ENCODE measurements around the gene HAUS8.

Gene HAUS8

DNA sequence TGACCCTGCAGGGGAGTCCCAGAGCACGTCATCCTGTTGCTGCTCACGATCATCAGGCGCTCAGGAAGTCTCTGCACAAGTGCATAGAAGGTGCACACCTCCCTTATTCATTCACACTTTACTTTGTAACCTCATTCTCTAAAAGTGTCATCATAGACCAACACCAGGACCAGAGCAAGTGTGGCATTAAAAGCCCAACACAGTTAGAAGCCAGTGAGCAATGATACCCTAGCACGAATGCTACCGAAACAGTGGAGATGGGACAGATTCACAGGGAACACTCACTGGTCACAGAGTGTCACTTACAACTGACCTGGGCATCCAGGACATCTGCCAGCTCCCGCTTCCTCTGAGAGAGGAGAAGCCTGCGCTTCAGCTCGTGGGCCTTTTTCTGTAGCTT lies 17.0 kb downstream of the HAUS8 start:
- Histone ChIP-seq H3K4me3 (ENCODE audit: low read length) (no peak overlapping the region), H3K36me3 (ENCODE audit: control insufficient read depth, insufficient read depth, low read length) (peaks cover 28% of the 10 kb centered on the region), H3K9me3 (ENCODE audit: control insufficient read depth, insufficient read depth, low read length) (peaks cover 6% of the 10 kb centered on the region), H3K27ac (ENCODE audit: low read length) (no peak overlapping the region), H3K27me3 (ENCODE audit: control insufficient read depth, insufficient read depth, low read length) (no peaks in the 10 kb centered on the region), H3K4me1 (ENCODE audit: control insufficient read depth, insufficient read depth, low read length) (no peaks in the 10 kb centered on the region)
- no peak for DNase-seq (ENCODE audit: low read depth, low spot score)
- no CpG with 5 or more reads among the region's 8 CpGs for WGBS (ENCODE audit: insufficient coverage, insufficient read length)

DNA sequence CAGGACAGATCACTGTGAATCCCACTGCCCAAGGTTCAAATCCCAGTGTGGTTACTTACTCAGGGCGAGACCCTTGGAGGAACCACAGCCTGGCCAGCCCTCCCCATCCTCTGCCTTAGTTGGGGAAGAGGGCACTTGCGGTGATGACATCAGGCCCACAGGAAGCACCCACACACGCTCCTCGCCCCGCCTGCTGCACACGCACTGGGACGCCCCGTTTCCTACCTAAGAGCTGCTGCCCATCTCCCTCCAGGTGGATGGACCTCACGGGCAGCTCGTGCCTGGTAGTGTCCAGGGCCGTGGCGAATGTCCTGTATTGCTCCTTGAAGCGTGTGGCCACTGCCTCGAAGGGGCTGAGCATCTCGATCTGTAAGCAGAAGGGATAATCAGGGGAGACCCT lies 19.6 kb downstream of the HAUS8 start:
- Histone ChIP-seq H3K4me3 (ENCODE audit: low read length) (no peak overlapping the region), H3K27ac (ENCODE audit: low read length) (no peak overlapping the region), H3K4me1 (ENCODE audit: control insufficient read depth, insufficient read depth, low read length) (no peaks in the 10 kb centered on the region), H3K9me3 (ENCODE audit: control insufficient read depth, insufficient read depth, low read length) (peaks cover 6% of the 10 kb centered on the region), H3K27me3 (ENCODE audit: control insufficient read depth, insufficient read depth, low read length) (no peaks in the 10 kb centered on the region), H3K36me3 (ENCODE audit: control insufficient read depth, insufficient read depth, low read length) (peaks cover 33% of the 10 kb centered on the region)
- no CpG with 5 or more reads among the region's 15 CpGs for WGBS (ENCODE audit: insufficient coverage, insufficient read length)
- no peak for DNase-seq (ENCODE audit: low read depth, low spot score)

DNA sequence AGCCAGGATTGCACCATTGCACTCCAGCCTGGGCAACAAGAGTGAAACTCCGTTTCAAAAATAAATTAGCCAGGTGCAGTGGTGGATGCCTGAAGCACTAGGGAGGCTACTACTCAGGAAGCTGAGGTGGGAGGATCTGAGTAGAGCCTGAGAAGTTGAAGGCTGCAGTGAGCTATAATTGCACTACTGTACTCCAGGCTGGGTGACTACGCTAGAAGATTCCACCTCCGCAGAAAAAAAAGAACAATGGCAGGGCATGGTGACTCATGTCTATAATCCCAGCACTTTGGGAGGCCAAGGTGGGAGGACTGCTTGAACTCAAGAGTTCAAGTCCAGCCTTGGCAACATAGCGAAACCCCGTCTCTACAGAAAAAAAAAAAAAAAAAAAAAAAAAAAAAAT lies 20.5 kb downstream of the HAUS8 start:
- no peak for DNase-seq (ENCODE audit: low read depth, low spot score)
- Histone ChIP-seq H3K9me3 (ENCODE audit: control insufficient read depth, insufficient read depth, low read length) (peaks cover 5% of the 10 kb centered on the region), H3K4me3 (ENCODE audit: low read length) (no peak overlapping the region), H3K27ac (ENCODE audit: low read length) (no peak overlapping the region), H3K4me1 (ENCODE audit: control insufficient read depth, insufficient read depth, low read length) (no peaks in the 10 kb centered on the region), H3K27me3 (ENCODE audit: control insufficient read depth, insufficient read depth, low read length) (no peaks in the 10 kb centered on the region), H3K36me3 (ENCODE audit: control insufficient read depth, insufficient read depth, low read length) (peaks cover 31% of the 10 kb centered on the region)
- no CpG with 5 or more reads among the region's 5 CpGs for WGBS (ENCODE audit: insufficient coverage, insufficient read length)

DNA sequence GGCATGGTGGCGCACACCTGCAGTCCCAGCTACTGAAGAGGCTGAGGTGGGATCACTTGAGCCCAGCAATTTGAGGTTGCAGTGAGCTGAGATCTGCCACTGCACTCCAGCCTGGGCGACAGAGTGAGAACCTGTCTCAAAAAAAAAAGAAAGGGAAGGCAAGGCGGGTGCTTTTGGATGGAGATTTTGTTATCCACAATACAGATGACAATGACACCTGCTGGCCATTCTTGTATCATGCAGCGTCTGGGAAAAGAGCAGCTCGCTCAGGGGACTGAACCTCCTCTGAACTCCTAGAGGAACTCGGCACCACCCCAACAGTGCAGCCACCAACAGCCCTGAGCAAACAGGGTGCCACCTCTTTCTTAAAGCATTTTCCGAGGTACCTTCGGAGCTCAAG lies 22.8 kb downstream of the HAUS8 start:
- H3K4me3 ChIP-seq (ENCODE audit: low read length), result no peak overlapping the region
- H3K4me1 ChIP-seq (ENCODE audit: control insufficient read depth, insufficient read depth, low read length), result no peaks in the 10 kb centered on the region
- H3K27me3 ChIP-seq (ENCODE audit: control insufficient read depth, insufficient read depth, low read length), result no peaks in the 10 kb centered on the region
- no peaks in the 10 kb centered on the region for H3K9me3 ChIP-seq (ENCODE audit: control insufficient read depth, insufficient read depth, low read length)
- H3K27ac ChIP-seq (ENCODE audit: low read length), result no peak overlapping the region
- no CpG with 5 or more reads among the region's 8 CpGs for WGBS (ENCODE audit: insufficient coverage, insufficient read length)
- no peak for DNase-seq (ENCODE audit: low read depth, low spot score)
- peaks cover 11% of the 10 kb centered on the region; the same call in 1 of the 2 replicates for H3K36me3 ChIP-seq (ENCODE audit: control insufficient read depth, insufficient read depth, low read length)

DNA sequence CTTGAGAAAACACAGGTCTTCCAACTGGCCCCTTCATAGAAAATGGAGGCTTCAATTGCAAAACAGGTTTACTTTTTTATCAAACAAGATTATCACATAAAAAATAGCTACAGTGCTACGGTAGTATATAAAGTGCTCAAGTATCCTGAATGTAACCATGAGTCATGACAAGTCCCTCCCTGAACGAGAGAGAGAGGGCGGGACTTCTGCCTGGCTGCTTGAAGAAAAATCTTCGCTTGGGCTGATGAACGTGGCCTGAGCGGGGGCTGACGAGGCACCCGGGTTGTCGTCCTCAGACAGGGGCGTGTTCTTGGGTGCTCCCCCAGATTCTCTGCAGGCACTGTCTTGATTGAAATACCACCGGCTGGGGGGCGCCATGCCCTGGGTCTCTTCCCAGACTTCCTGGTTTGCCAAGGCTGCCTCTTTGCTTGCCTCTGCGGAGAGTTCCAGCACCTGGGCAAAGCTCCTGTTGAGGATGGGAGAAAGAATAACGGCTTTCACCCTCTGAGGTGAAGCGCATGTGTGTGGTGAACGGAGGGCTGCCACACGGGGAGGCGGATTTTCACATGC lies 25.5 kb downstream of the HAUS8 start:
- H3K4me1 ChIP-seq (ENCODE audit: control insufficient read depth, insufficient read depth, low read length), result no peaks in the 10 kb centered on the region
- H3K36me3 ChIP-seq (ENCODE audit: control insufficient read depth, insufficient read depth, low read length), result 0 out of 2 replicates have a peak, but pooled peaks cover 5% of the 10 kb centered on the region
- no peaks in the 10 kb centered on the region for H3K27me3 ChIP-seq (ENCODE audit: control insufficient read depth, insufficient read depth, low read length)
- H3K27ac ChIP-seq (ENCODE audit: low read length), result no peak overlapping the region
- no CpG with 5 or more reads among the region's 18 CpGs for WGBS (ENCODE audit: insufficient coverage, insufficient read length)
- no peaks in the 10 kb centered on the region for H3K9me3 ChIP-seq (ENCODE audit: control insufficient read depth, insufficient read depth, low read length)
- no peak overlapping the region for H3K4me3 ChIP-seq (ENCODE audit: low read length)
- DNase-seq (ENCODE audit: low read depth, low spot score), result no peak

DNA sequence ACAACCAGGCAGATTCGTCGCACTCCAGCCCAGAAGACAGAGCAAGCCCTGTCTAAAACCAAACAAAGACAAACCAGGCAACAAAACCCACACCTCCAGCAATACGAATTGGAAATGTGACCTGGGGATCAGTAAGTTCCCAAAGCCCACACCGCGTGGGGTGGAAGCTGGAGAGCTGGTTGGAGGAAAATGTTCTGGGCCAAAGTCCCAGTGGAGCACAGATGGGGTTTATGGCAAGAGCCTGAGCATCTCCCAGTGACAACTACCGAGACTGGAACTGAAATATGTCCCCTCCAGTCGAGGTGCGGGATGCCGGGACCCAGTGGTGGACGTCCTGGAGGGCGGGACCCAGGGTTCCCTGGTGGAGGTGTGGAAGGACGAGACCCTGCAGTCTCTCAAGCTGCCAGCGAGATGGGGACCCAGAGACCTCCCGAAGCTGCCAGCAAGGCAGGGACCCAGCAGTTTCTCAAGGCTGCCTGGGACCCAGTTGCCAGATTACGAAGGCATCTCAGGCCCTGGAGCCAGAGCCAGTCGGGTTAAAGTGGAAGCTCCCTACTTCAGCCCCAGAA lies 26.3 kb downstream of the HAUS8 start:
- no CpG with 5 or more reads among the region's 16 CpGs for WGBS (ENCODE audit: insufficient coverage, insufficient read length)
- no peaks in the 10 kb centered on the region for H3K27me3 ChIP-seq (ENCODE audit: control insufficient read depth, insufficient read depth, low read length)
- no peak overlapping the region for H3K4me3 ChIP-seq (ENCODE audit: low read length)
- 0 out of 2 replicates have a peak, but pooled peaks cover 5% of the 10 kb centered on the region for H3K36me3 ChIP-seq (ENCODE audit: control insufficient read depth, insufficient read depth, low read length)
- no peaks in the 10 kb centered on the region for H3K4me1 ChIP-seq (ENCODE audit: control insufficient read depth, insufficient read depth, low read length)
- H3K27ac ChIP-seq (ENCODE audit: low read length), result no peak overlapping the region
- no peak for DNase-seq (ENCODE audit: low read depth, low spot score)
- H3K9me3 ChIP-seq (ENCODE audit: control insufficient read depth, insufficient read depth, low read length), result no peaks in the 10 kb centered on the region

DNA sequence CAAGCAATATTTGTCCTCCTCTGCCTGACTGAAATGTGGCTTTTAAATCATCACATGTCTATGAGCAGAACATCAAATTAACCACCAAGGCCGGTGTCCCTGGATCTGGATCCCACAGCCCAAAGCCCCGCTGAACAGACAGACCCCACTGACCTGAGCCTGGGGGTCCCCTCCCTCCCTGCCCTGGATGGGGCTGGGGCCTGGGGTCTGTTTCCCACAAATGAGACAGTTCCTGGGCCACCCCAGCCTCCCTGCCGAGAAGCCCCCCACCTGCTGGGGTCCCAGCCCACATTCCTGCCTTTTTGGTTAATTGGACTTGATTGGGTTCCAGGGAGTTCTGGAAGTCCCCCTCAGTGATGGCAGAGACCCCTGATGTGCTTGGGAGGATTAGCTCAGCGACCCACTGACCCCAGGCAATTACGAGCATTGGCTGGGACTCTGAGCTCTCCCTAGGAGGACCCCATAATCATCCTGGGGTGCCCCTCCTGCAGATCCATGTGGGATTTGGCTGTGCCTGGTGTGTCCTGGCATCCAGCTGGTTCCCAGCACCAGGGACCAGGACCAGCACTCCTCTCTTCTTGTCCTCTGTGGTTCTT lies 29.2 kb downstream of the HAUS8 start:
- no peak for DNase-seq (ENCODE audit: low read depth, low spot score)
- Histone ChIP-seq H3K4me1 (ENCODE audit: control insufficient read depth, insufficient read depth, low read length) (no peaks in the 10 kb centered on the region), H3K9me3 (ENCODE audit: control insufficient read depth, insufficient read depth, low read length) (no peaks in the 10 kb centered on the region), H3K27ac (ENCODE audit: low read length) (no peak overlapping the region), H3K4me3 (ENCODE audit: low read length) (no peak overlapping the region), H3K27me3 (ENCODE audit: control insufficient read depth, insufficient read depth, low read length) (no peaks in the 10 kb centered on the region), H3K36me3 (ENCODE audit: control insufficient read depth, insufficient read depth, low read length) (no peaks in the 10 kb centered on the region)
- no CpG with 5 or more reads among the region's 5 CpGs for WGBS (ENCODE audit: insufficient coverage, insufficient read length)

DNA sequence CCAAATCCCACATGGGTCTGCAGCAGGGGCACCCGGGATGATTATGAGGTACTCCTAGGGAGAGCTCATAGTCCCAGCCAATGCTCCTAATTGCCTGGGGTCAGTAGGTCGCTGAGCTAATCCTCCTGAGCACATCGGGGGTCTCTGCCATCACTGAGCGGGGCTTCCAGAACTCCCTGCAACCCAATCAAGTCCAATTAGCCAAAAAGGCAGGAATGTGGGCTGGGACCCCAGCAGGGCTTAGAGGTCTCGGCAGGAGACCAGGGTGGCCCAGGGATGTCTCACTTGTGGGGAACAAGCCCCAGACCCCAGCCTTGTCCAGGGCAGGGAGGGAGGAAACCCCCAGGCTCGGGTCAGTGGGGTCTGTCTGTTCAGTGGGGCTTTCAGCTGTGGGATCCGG lies 31.5 kb downstream of the HAUS8 start:
- no CpG with 5 or more reads among the region's 7 CpGs for WGBS (ENCODE audit: insufficient coverage, insufficient read length)
- H3K27ac ChIP-seq (ENCODE audit: low read length), result no peak overlapping the region

DNA sequence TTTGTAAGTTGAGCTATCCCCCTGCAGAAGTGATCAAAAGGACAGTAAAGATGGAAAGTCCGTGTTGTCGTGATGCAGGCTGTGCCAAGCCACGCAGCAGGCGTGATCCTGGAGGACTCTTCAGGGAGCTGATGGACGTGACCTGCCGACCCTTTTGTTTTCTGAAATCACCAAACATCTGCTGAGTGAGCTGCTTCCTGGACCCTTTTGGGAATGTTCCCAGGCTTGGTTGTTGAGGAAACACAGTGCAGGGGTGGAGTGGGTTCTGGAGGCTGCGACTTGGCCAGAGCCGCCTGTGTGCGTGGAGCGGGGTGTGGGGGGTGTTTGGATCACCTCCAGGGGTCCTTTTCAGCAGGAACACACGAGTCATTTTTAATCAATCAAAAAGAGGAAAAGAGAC lies 33.3 kb downstream of the HAUS8 start:
- Histone ChIP-seq H3K9me3 (ENCODE audit: control insufficient read depth, insufficient read depth, low read length) (no peaks in the 10 kb centered on the region), H3K4me1 (ENCODE audit: control insufficient read depth, insufficient read depth, low read length) (no peaks in the 10 kb centered on the region), H3K36me3 (ENCODE audit: control insufficient read depth, insufficient read depth, low read length) (no peaks in the 10 kb centered on the region), H3K27me3 (ENCODE audit: control insufficient read depth, insufficient read depth, low read length) (no peaks in the 10 kb centered on the region), H3K4me3 (ENCODE audit: low read length) (no peak overlapping the region), H3K27ac (ENCODE audit: low read length) (no peak overlapping the region)
- no CpG with 5 or more reads among the region's 11 CpGs for WGBS (ENCODE audit: insufficient coverage, insufficient read length)
- DNase-seq (ENCODE audit: low read depth, low spot score), result no peak

More for the DNA sequence above, 31.5 kb downstream of the HAUS8 start:
- Histone ChIP-seq H3K4me1 (ENCODE audit: control insufficient read depth, insufficient read depth, low read length) (no peaks in the 10 kb centered on the region), H3K4me3 (ENCODE audit: low read length) (no peak overlapping the region), H3K9me3 (ENCODE audit: control insufficient read depth, insufficient read depth, low read length) (no peaks in the 10 kb centered on the region), H3K36me3 (ENCODE audit: control insufficient read depth, insufficient read depth, low read length) (no peaks in the 10 kb centered on the region), H3K27me3 (ENCODE audit: control insufficient read depth, insufficient read depth, low read length) (no peaks in the 10 kb centered on the region)
- DNase-seq (ENCODE audit: low read depth, low spot score), result no peak

DNA sequence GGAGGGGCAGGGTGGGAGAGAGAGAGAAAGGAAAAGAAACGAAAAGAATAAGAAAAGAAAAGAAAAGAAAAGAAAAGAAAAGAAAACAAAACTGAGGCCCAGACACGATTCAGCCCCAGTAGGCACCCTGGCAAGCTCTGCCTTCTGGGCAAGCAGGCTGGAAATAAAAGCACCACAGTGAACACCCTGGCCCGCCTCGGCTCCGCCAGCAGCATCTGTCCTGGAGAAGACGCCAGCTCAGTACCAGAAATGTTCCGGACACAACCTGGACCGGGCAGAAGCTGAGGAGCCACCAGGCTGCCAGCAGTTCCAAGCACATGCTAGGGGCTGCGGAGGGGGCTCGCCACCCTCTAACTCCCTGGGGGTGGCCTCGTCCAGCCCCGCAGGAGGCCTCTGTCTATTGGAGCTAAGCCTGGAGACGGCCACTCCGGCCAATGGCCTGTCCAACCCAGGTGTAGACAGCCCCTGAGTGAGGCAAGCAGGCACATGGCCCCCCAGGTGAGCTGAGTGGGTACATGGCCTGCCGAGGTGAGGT lies 37.2 kb downstream of the HAUS8 start:
- H3K27ac ChIP-seq (ENCODE audit: low read length), result no peak overlapping the region
- no peak overlapping the region for H3K4me3 ChIP-seq (ENCODE audit: low read length)
- no peaks in the 10 kb centered on the region for H3K27me3 ChIP-seq (ENCODE audit: control insufficient read depth, insufficient read depth, low read length)
- no peaks in the 10 kb centered on the region for H3K36me3 ChIP-seq (ENCODE audit: control insufficient read depth, insufficient read depth, low read length)
- no peaks in the 10 kb centered on the region for H3K9me3 ChIP-seq (ENCODE audit: control insufficient read depth, insufficient read depth, low read length)
- DNase-seq (ENCODE audit: low read depth, low spot score), result no peak
- no peaks in the 10 kb centered on the region for H3K4me1 ChIP-seq (ENCODE audit: control insufficient read depth, insufficient read depth, low read length)
- 100% methylated on average over 1 of the region's 15 CpGs for WGBS (ENCODE audit: insufficient coverage, insufficient read length)

Measured in iPS DF 6.9 (cell line).